Measurements from ENCODE around the gene JPH4.
"Not testable (repeated sequence)": the region's sequence is repeated elsewhere in the genome, so short reads cannot be mapped to it uniquely, and the experiment has no call there.

Gene JPH4

GRCh38 chr14:23608454-23608853 is 29.9 kb upstream of the JPH4 start:
- no peak for DNase-seq

- DNase-seq: no peak
Observed at GRCh38 chr14:23605931-23606585, 27.5 kb upstream of the JPH4 start.

- DNase-seq: no peak
Observed at GRCh38 chr14:23604675-23605170, 26.1 kb upstream of the JPH4 start.

GRCh38 chr14:23604148-23604547 is 25.6 kb upstream of the JPH4 start:
- DNase-seq: no peak

GRCh38 chr14:23603103-23603502 is 24.5 kb upstream of the JPH4 start:
- no peak for DNase-seq

- DNase-seq: no peak
Observed at GRCh38 chr14:23602181-23603095, 23.8 kb upstream of the JPH4 start.

GRCh38 chr14:23601845-23602180 is 23.2 kb upstream of the JPH4 start:
- no peak for DNase-seq

- DNase-seq: no peak
Observed at GRCh38 chr14:23601424-23601823, 22.8 kb upstream of the JPH4 start.

GRCh38 chr14:23600806-23601205 is 22.2 kb upstream of the JPH4 start:
- DNase-seq: no peak

- no peak for DNase-seq
Observed at GRCh38 chr14:23600322-23600707, 21.7 kb upstream of the JPH4 start.

GRCh38 chr14:23594191-23594590 is 15.6 kb upstream of the JPH4 start:
- DNase-seq: not testable (repeated sequence)

GRCh38 chr14:23590198-23590597 is 11.6 kb upstream of the JPH4 start:
- DNase-seq: no peak

- no peak for DNase-seq
Observed at GRCh38 chr14:23589606-23590005, 11.0 kb upstream of the JPH4 start.

- peak; percentile 88 for DNase-seq
Observed at GRCh38 chr14:23588884-23589598, 10.5 kb upstream of the JPH4 start.

- not testable (repeated sequence) for DNase-seq
Observed at GRCh38 chr14:23584527-23585203, 6.1 kb upstream of the JPH4 start.

- not testable (repeated sequence) for DNase-seq
Observed at GRCh38 chr14:23583761-23584526, 5.4 kb upstream of the JPH4 start.

GRCh38 chr14:23582906-23583760 is 4.5 kb upstream of the JPH4 start:
- DNase-seq: no peak

GRCh38 chr14:23580948-23581281 is 2.3 kb upstream of the JPH4 start:
- DNase-seq: no peak

GRCh38 chr14:23580152-23580926 is 1.7 kb upstream of the JPH4 start:
- DNase-seq: no peak

GRCh38 chr14:23579739-23580138 is 1.1 kb upstream of the JPH4 start:
- DNase-seq: no peak

- DNase-seq: no peak
Observed at GRCh38 chr14:23579311-23579630, 681 bp upstream of the JPH4 start.

Data from NCI-H2107 (cell line).